ENCODE measurements around the gene FRK.

GRCh38 chr6:116030770-116031169, 29.9 kb downstream of the FRK start:
- TF ChIP-seq CTCF (conservative IDR thresholded peaks at IDR 0.05; ENCODE audit: low read length) (no peak), EZH2phosphoT487 (IDR thresholded peaks at IDR 0.05; ENCODE audit: borderline replicate concordance) (no peak)

Measured in Loucy (cell line).